HepG2 (cell line): ENCODE results near the gene RPP25L. TPM values are rescaled to one million over a fixed set of nuclear protein-coding genes. Genes with fewer than 3 reads are reported as not detected.
A peak's percentile ranks its signal among the peaks of the same experiment; 100 is the strongest.

Experiments used
- AGO1 ChIP-seq: fragments of 200-400 bp; formaldehyde crosslinking; IDR thresholded peaks from 2 replicates; pipeline ENCODE4 v1.6.1; 2017; ENCODE audit warnings: mild to moderate bottlenecking, low read depth, low read length, moderate library complexity; ENCODE audit not compliant: poor library complexity, severe bottlenecking
- CEBPB ChIP-seq: IDR thresholded peaks from 2 replicates; pipeline ENCODE4 v1.6.1; 2011; ENCODE audit warnings: low read depth, low read length, improper control_type of control experiment, borderline replicate concordance
- CEBPG ChIP-seq: IDR thresholded peaks from 2 replicates; pipeline ENCODE4 v1.6.1; 2016
- FOXO1 ChIP-seq: sonication (generic); formaldehyde crosslinking; IDR thresholded peaks from 2 replicates; pipeline ENCODE4 v1.4.0; 2020; ENCODE audit warnings: missing genetic modification reagents
- HDAC1 ChIP-seq: sonication (generic); formaldehyde crosslinking; IDR thresholded peaks from 2 replicates; pipeline ENCODE4 v1.5.1; 2020; ENCODE audit warnings: mild to moderate bottlenecking, missing genetic modification reagents
- HNF4G ChIP-seq, 2 experiments: sonication (generic) in 1 of 2; formaldehyde crosslinking in 1 of 2; IDR thresholded peaks; 2 replicates each; pipeline versions ENCODE4 v1.4.0 to v1.6.1; 2011 to 2020; ENCODE audit warnings: borderline replicate concordance in 2 of 2, low read depth in 2 of 2, mild to moderate bottlenecking in 2 of 2, low read length in 1 of 2, missing genetic modification reagents in 1 of 2, moderate library complexity in 1 of 2
- HOXA5 ChIP-seq: sonication (generic); formaldehyde crosslinking; IDR thresholded peaks from 2 replicates; pipeline ENCODE4 v1.4.0; 2020; ENCODE audit warnings: missing genetic modification reagents
- IKZF1 ChIP-seq: fragments of 450-650 bp; IDR thresholded peaks from 2 replicates; pipeline ENCODE4 v1.7.1; 2016
- KAT2B ChIP-seq: fragments of 150-350 bp; IDR thresholded peaks from 2 replicates; pipeline ENCODE4 v1.6.1; 2014; ENCODE audit warnings: low read depth, low read length, borderline replicate concordance
- KLF13 ChIP-seq: sonication (generic); formaldehyde crosslinking; IDR thresholded peaks from 2 replicates; pipeline ENCODE4 v1.4.0; 2020; ENCODE audit warnings: mild to moderate bottlenecking, missing genetic modification reagents
- MEIS1 ChIP-seq: sonication (generic); formaldehyde crosslinking; IDR thresholded peaks from 2 replicates; pipeline ENCODE4 v1.9.0; 2021; ENCODE audit warnings: mild to moderate bottlenecking, missing genetic modification reagents, moderate library complexity, borderline replicate concordance
- MXI1 ChIP-seq: IDR thresholded peaks from 3 replicates; pipeline ENCODE4 v1.6.1; 2012; ENCODE audit warnings: low read depth, low read length, inconsistent platforms, borderline replicate concordance
- RBFOX2 ChIP-seq: fragments of 200-400 bp; formaldehyde crosslinking; IDR thresholded peaks from 2 replicates; pipeline ENCODE4 v1.6.1; 2017; ENCODE audit warnings: low read depth, mild to moderate bottlenecking, low read length
- SALL2 ChIP-seq: sonication (generic); formaldehyde crosslinking; IDR thresholded peaks from 2 replicates; pipeline ENCODE4 v1.8.1; 2023; ENCODE audit warnings: mild to moderate bottlenecking, missing genetic modification reagents, inconsistent platforms
- XBP1 ChIP-seq: sonication (generic); formaldehyde crosslinking; IDR thresholded peaks from 2 replicates; pipeline ENCODE4 v1.5.0; 2020; ENCODE audit warnings: missing genetic modification reagents
- ZNF124 ChIP-seq: sonication (generic); formaldehyde crosslinking; IDR thresholded peaks from 2 replicates; pipeline ENCODE4 v1.4.0; 2020; ENCODE audit warnings: missing genetic modification reagents
- ZNF205 ChIP-seq: IDR thresholded peaks from 2 replicates; pipeline ENCODE4 v1.6.1; 2018; ENCODE audit warnings: missing biosample characterization, missing genetic modification reagents
- ZNF468 ChIP-seq: sonication (generic); formaldehyde crosslinking; IDR thresholded peaks from 2 replicates; pipeline ENCODE4 v1.8.0; 2022; ENCODE audit warnings: mild to moderate bottlenecking, moderate library complexity, missing genetic modification reagents
- polyA plus RNA-seq, 8 experiments: library from polyadenylated mRNA; depleted of rRNA in 3 of 8; stranded (reverse) in 7 of 8; unstranded in 1 of 8; fragments of >200 nt; fragmentation: Illumina TruSeq in 4 of 8; extraction: Trizol in 4 of 8; gene quantifications; 2 replicates each; pipeline versions ENCODE4 v1.2.1 to v1.2.3, GENCODE V29; 2011 to 2016; ENCODE audit warnings: low read depth in 4 of 8, missing spikeins in 1 of 8, mixed read lengths in 1 of 8; ENCODE audit not compliant: insufficient read depth in 1 of 8
- total RNA-seq, 5 experiments: library from RNA; depleted of rRNA; stranded (reverse); fragments of >200 nt; fragmentation: Illumina TruSeq; extraction: Trizol; gene quantifications; 2 replicates each; pipeline ENCODE4 v1.2.3, GENCODE V29; 2016; ENCODE audit warnings: low read depth in 1 of 5
- TF ChIP-seq, protein P1 (sequence below): sonication (generic); formaldehyde crosslinking; IDR thresholded peaks from 2 replicates; pipeline ENCODE4 v1.4.0; 2020; ENCODE audit warnings: missing genetic modification reagents
- TF ChIP-seq, protein P2 (sequence below): sonication (generic); formaldehyde crosslinking; IDR thresholded peaks from 2 replicates; pipeline ENCODE4 v1.5.0; 2020; ENCODE audit warnings: mild to moderate bottlenecking, missing genetic modification reagents
- TF ChIP-seq, protein P3 (sequence below): sonication (generic); formaldehyde crosslinking; IDR thresholded peaks from 2 replicates; pipeline ENCODE4 v1.5.0; 2020; ENCODE audit warnings: missing genetic modification reagents, mild to moderate bottlenecking, borderline replicate concordance
- TF ChIP-seq, protein P4 (sequence below): sonication (generic); formaldehyde crosslinking; IDR thresholded peaks from 2 replicates; pipeline ENCODE4 v1.4.0; 2020; ENCODE audit warnings: mild to moderate bottlenecking, missing genetic modification reagents
- TF ChIP-seq, protein P5 (sequence below): sonication (generic); IDR thresholded peaks from 2 replicates; pipeline ENCODE4 v1.6.1; 2016; ENCODE audit warnings: low read depth, borderline replicate concordance

The RPP25L gene
- total and polyA plus RNA-seq, 2 of the 13 experiments (the other 11 are each of a cell fraction or from before 2014, with no cell fraction given), result 24.5 to 27.3 TPM

DNA sequence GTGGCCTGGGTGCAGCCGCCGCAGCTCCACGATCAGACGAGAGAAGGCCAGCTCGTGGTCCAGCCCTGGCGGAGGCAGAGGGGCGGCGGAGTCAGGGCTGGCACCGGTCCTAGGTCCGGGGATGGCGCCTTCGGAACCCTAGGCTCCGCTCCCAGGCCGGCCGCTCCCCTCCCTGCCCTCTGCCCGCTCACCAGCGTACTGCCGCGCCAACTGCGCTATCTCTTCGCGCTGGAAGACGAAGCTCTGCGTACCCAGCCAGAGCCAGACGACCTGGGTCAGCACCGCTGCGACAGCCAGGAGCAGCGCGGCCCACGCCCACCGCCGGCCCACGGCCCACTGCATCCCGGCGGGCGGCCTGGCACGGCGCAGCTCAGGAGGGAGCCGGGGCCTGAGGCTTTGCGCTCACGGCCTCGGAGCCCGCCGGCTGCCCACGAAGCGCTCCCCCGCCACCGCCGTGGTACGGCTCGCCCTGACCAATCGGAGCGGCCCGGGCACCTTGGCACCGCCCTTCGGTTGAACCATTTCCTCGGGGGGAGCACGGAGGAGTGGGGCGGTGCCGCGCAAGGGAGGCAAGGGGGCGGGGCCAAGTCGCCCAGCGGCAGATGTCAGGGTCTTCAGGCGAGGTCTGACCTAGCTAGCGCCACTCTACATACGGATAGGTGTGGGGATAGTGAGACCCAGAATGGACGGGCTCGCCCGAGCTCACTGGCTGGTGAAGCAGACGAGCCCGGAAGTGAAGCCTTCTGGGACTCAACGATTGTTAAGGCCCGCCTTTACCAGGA, 25.6 kb upstream of the RPP25L start, which contains the start of gene SIGMAR1 (continued):
- TF ChIP-seq, protein P1, sequence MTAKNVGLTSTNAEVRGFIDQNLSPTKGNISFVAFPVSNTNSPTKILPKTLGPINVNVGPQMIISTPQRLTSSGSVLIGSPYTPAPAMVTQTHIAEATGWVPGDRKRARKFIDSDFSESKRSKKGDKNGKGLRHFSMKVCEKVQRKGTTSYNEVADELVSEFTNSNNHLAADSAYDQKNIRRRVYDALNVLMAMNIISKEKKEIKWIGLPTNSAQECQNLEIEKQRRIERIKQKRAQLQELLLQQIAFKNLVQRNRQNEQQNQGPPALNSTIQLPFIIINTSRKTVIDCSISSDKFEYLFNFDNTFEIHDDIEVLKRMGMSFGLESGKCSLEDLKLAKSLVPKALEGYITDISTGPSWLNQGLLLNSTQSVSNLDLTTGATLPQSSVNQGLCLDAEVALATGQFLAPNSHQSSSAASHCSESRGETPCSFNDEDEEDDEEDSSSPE (CRISPR knock-in tag), result peak; percentile 86
- TF ChIP-seq SALL2 (CRISPR knock-in tag) (peak; percentile 81; the same call in 1 of the 2 replicates), HNF4G (IDR thresholded peaks at IDR 0.05; ENCODE audit: borderline replicate concordance, low read depth, low read length) (no peak), HNF4G (CRISPR knock-in tag; IDR thresholded peaks at IDR 0.05; ENCODE audit: borderline replicate concordance, low read depth) (peak; percentile 71; the same call in 1 of the 2 replicates), CEBPG (CRISPR knock-in tag) (peak; percentile 18; the same call in 1 of the 2 replicates), XBP1 (peak; percentile 34; the same call in 1 of the 2 replicates), KLF13 (CRISPR knock-in tag) (no peak), ZNF205 (CRISPR knock-in tag) (peak; percentile 71), MEIS1 (CRISPR knock-in tag) (no peak; the same call in 1 of the 2 replicates), ZNF468 (CRISPR knock-in tag) (peak; percentile 75), HOXA5 (CRISPR knock-in tag) (peak; percentile 35), IKZF1 (no peak), FOXO1 (CRISPR knock-in tag) (no peak), KAT2B (no peak), ZNF124 (CRISPR knock-in tag) (peak; percentile 81; the same call in 1 of the 2 replicates), CEBPB (no peak), AGO1 (peak; percentile 77), RBFOX2 (peak; percentile 94), HDAC1 (CRISPR knock-in tag) (peak; percentile 91), MXI1 (peak; percentile 23; the same call in 1 of the 3 replicates)
- TF ChIP-seq, protein P2, sequence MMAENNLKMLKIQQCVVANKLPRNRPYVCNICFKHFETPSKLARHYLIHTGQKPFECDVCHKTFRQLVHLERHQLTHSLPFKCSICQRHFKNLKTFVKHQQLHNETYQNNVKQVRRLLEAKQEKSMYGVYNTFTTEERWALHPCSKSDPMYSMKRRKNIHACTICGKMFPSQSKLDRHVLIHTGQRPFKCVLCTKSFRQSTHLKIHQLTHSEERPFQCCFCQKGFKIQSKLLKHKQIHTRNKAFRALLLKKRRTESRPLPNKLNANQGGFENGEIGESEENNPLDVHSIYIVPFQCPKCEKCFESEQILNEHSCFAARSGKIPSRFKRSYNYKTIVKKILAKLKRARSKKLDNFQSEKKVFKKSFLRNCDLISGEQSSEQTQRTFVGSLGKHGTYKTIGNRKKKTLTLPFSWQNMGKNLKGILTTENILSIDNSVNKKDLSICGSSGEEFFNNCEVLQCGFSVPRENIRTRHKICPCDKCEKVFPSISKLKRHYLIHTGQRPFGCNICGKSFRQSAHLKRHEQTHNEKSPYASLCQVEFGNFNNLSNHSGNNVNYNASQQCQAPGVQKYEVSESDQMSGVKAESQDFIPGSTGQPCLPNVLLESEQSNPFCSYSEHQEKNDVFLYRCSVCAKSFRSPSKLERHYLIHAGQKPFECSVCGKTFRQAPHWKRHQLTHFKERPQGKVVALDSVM (CRISPR knock-in tag), result 0 out of 2 replicates have a peak, but pooled peaks have one; percentile 52
- TF ChIP-seq, protein P3, sequence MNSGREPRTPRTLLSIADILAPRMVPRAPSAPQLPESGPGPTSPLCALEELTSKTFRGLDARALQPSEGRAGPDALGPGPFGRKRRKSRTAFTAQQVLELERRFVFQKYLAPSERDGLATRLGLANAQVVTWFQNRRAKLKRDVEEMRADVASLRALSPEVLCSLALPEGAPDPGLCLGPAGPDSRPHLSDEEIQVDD (CRISPR knock-in tag), result 0 out of 2 replicates have a peak, but pooled peaks have one; percentile 89
- TF ChIP-seq, protein P4, sequence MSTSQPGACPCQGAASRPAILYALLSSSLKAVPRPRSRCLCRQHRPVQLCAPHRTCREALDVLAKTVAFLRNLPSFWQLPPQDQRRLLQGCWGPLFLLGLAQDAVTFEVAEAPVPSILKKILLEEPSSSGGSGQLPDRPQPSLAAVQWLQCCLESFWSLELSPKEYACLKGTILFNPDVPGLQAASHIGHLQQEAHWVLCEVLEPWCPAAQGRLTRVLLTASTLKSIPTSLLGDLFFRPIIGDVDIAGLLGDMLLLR, result 0 out of 2 replicates have a peak, but pooled peaks have one; percentile 49
- TF ChIP-seq, protein P5, sequence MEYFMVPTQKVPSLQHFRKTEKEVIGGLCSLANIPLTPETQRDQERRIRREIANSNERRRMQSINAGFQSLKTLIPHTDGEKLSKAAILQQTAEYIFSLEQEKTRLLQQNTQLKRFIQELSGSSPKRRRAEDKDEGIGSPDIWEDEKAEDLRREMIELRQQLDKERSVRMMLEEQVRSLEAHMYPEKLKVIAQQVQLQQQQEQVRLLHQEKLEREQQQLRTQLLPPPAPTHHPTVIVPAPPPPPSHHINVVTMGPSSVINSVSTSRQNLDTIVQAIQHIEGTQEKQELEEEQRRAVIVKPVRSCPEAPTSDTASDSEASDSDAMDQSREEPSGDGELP, result peak; percentile 10; the same call in 1 of the 2 replicates
